Heart left ventricle (tissue), 13 donors: ENCODE measurements around the gene OSTC.

Experiments used
- POLR2A ChIP-seq, 2 donors: fragments of 450-650 bp; IDR thresholded peaks; one replicate each; pipeline ENCODE4 v1.6.1; 2017; ENCODE audit warnings: antibody characterized with exemption in 2 of 2, mild to moderate bottlenecking in 2 of 2, moderate library complexity in 2 of 2
- TF ChIP-seq, protein P1 (sequence below), 12 donors: fragments of 200-600 bp; sonication (generic) in 4 of 12; IDR thresholded peaks; one replicate each; pipeline versions ENCODE4 v1.5.0 to v1.8.0; 2018 to 2022; ENCODE audit warnings: antibody characterized with exemption in 12 of 12, mild to moderate bottlenecking in 5 of 12
- donor health status: ischemic (EF 13 %, LVEDD 7.1; RV severe dilation, severe dysfunction).
- donor health status: DM: no; HTN: yes; CAD: no.
- donor health status: DM: no; HTN: no; CAD: no.
- donor health status: ischemic (EF 25% LVEDD 6.9; RV normal size, moderate dysfunction).
- donor health status: ischemic (EF 25% LVEDD 5.7; RV mildly dilated, moderate dysfunction).
- donor health status: ischemic (EF 35%, LVEDD 5.7; RV mildly dilated, moderate dysfunction).
- donor health status: nonischemic (EF 11% LVEDD 7.7; RV severe dilation, severe dysfunction).
- donor health status: DM: yes; HTN: yes; CAD: no.
- donor health status: PGD.
- donor health status: ischemic (EF 29% LVEDD 5.4; RV normal size, mild dysfunction).
- donor health status: nonischemic (EF 23%, LVEDD 6.1; RV moderate dilation, normal function).

DNA sequence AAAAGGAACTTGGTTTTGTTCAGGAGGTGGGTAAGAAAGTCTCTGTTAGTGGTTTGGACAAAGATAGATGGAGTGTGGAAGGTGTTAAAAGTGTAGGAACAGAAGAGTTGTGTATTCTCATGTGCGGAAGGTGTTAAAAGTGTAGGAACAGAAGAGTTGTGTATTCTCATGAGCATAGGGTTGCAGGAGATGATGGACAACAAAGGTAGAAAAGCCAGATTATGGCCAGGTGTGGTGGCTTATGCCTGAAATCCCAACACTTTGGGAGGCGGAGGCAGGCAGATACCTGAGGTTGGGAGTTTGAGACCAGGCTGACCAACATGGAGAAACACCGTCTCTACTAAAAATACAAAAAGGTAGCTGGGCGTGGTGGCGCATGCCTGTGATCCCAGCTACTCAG is 27.6 kb upstream of the OSTC start:
- TF ChIP-seq, protein P1, sequence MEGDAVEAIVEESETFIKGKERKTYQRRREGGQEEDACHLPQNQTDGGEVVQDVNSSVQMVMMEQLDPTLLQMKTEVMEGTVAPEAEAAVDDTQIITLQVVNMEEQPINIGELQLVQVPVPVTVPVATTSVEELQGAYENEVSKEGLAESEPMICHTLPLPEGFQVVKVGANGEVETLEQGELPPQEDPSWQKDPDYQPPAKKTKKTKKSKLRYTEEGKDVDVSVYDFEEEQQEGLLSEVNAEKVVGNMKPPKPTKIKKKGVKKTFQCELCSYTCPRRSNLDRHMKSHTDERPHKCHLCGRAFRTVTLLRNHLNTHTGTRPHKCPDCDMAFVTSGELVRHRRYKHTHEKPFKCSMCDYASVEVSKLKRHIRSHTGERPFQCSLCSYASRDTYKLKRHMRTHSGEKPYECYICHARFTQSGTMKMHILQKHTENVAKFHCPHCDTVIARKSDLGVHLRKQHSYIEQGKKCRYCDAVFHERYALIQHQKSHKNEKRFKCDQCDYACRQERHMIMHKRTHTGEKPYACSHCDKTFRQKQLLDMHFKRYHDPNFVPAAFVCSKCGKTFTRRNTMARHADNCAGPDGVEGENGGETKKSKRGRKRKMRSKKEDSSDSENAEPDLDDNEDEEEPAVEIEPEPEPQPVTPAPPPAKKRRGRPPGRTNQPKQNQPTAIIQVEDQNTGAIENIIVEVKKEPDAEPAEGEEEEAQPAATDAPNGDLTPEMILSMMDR (IDR thresholded peaks at IDR 0.05) = no peak
- TF ChIP-seq POLR2A (IDR thresholded peaks at IDR 0.05) = no peak
